Right lobe of liver (tissue), 6 donors: ENCODE data around the gene PSMC3IP. TPM values are rescaled to one million over a fixed set of nuclear protein-coding genes. Genes with fewer than 3 reads are reported as not detected.
"Not testable (repeated sequence)": the region's sequence is repeated elsewhere in the genome, so short reads cannot be mapped to it uniquely, and the experiment has no call there.

ENCODE experiments used
- ATAC-seq, 4 donors: fragments of 200-7000 bp; cut with Tn5 transposase; one replicate each; pipeline ENCODE4 v1.9.1; 2020; ENCODE audit warnings: mild to moderate bottlenecking in 4 of 4, moderate library complexity in 4 of 4
- DNase-seq, 3 donors: peaks; one replicate each; pipeline ENCODE4 v3.0.0-alpha.2; 2020
- H3K27ac ChIP-seq, 3 donors: fragments of 200-600 bp; one replicate each; pipeline ENCODE4 v1.8.0; 2022
- H3K27me3 ChIP-seq, 2 donors: fragments of 200-600 bp; one replicate each; pipeline ENCODE4 v1.8.0; 2022
- H3K36me3 ChIP-seq, 4 donors: fragments of 200-600 bp; sonication (generic) in 1 of 4; one replicate each; pipeline versions ENCODE4 v1.5.1 to v1.8.0; 2017 to 2022; ENCODE audit warnings: control low read depth in 1 of 4
- H3K4me1 ChIP-seq, 4 donors: fragments of 200-600 bp; sonication (generic) in 1 of 4; one replicate each; pipeline versions ENCODE4 v1.5.1 to v1.8.0; 2017 to 2022; ENCODE audit warnings: control low read depth in 1 of 4
- H3K4me3 ChIP-seq, 3 donors: fragments of 200-600 bp; one replicate each; pipeline ENCODE4 v1.8.0; 2022
- H3K9me3 ChIP-seq, 4 donors: fragments of 200-600 bp; sonication (generic) in 1 of 4; one replicate each; pipeline versions ENCODE4 v1.5.1 to v1.8.0; 2017 to 2022; ENCODE audit warnings: control low read depth in 1 of 4
- CTCF ChIP-seq, 4 donors: fragments of 200-600 bp in 3 of 4; fragments of 450-650 bp in 1 of 4; IDR thresholded peaks; one replicate each; pipeline versions ENCODE4 v1.5.1 to v1.8.0; 2016 to 2022; ENCODE audit warnings: antibody characterized with exemption in 4 of 4, mild to moderate bottlenecking in 2 of 4
- POLR2A ChIP-seq: fragments of 450-650 bp; IDR thresholded peaks from one replicate; pipeline ENCODE4 v1.6.1; 2017; ENCODE audit warnings: antibody characterized with exemption, mild to moderate bottlenecking
- WGBS: methylation state at CpG from one replicate; pipeline ENCODE4 v1.1.6; 2018; ENCODE audit warnings: low coverage, low lambda C conversion rate; ENCODE audit not compliant: insufficient coverage; ENCODE audit errors: missing lambda C conversion rate; 5-methylcytosine and 5-hydroxymethylcytosine counted together
- intact Hi-C, 2 donors: fragments of 100-400 bp; cut with DNase I; formaldehyde crosslinking; loops; one replicate each; pipeline versions ENCODE4 v1.11.2 to v1.14.1; 2022
- long read RNA-seq: library from polyadenylated mRNA; unstranded; transcript quantifications from one replicate; pipeline ENCODE4 v2.0.0, GENCODE V29; 2019
- total RNA-seq, 6 experiments: library from RNA; depleted of rRNA in 2 of 6; stranded (reverse); fragments of >200 nt in 2 of 6; fragmentation: NEBNext Ultra II Directional in 3 of 6; extraction: Animal tissue kit (Norgen Biotek cat#: 25700) in 3 of 6; gene quantifications; one replicate each; pipeline versions ENCODE4 v1.1.0 to v1.2.4, GENCODE V29; 2016 to 2023
- donor health status: DM: no; HTN: yes; CAD: no.
- donor health status: DM: no; HTN: no; CAD: no.
- donor health status: DM: no; HTN: no; CAD: no.
- donor health status: DM: no; HTN: yes; CAD: no.
- donor health status: DM: no; HTN: yes; CAD: no.

The PSMC3IP gene
- total RNA-seq, result 1 to 10 TPM in 2 of 6 experiments, under 1 TPM in 4; 0.26 to 2.4 (median 0.76) TPM
- long read RNA-seq, partial matches to known transcripts, result 0 of 2 reads
- long read RNA-seq, other reads (novel, unspliced or antisense), result 1 of 2 reads

GRCh38 chr17:42577532-42578281, at the start of gene PSMC3IP:
TSS of gene PSMC3IP (minus strand) at chr17:42577729. CDS start at chr17:42577686, 43 bp downstream.
- H3K4me1 ChIP-seq, result peaks cover 0 to 15% (median 6%) of the 10 kb centered on the region in 4 donors

GRCh38 chr17:42623732-42624596, 46.4 kb upstream of the PSMC3IP start:
- Histone ChIP-seq H3K36me3 (no peaks in the 10 kb centered on the region), H3K4me3 (no peak overlapping the region), H3K9me3 (no peaks in the 10 kb centered on the region), H3K4me1 (peaks cover 0 to under 1% (median 0%) of the 10 kb centered on the region in 4 donors), H3K27ac (no peak overlapping the region), H3K27me3 (no peaks in the 10 kb centered on the region)
- TF ChIP-seq POLR2A (no peak), CTCF (IDR thresholded peaks at IDR 0.05) (no peak)
- ATAC-seq (peak in 1 of 4 donors; percentile 57), DNase-seq (no peak)
- 89% methylated on average over 7 of the region's 7 CpGs for WGBS
- intact Hi-C loops, result no loop called here

More at GRCh38 chr17:42577532-42578281, at the start of gene PSMC3IP:
- WGBS, result 0% methylated on average over 18 of the region's 52 CpGs
- TF ChIP-seq CTCF (IDR thresholded peaks at IDR 0.05) (peak; percentile 7 to 40 (median 20)), POLR2A (peak; percentile 64)
- peak within 1 kb of the TSS; percentile 37 to 85 (median 81) for H3K27ac ChIP-seq
- no peaks in the 10 kb centered on the region for H3K9me3 ChIP-seq
- H3K27me3 ChIP-seq, result no peaks in the 10 kb centered on the region
- H3K36me3 ChIP-seq, result peaks cover 9 to 38% (median 20%) of the 10 kb centered on the region in 4 donors
- peak; percentile 96 to 97 (median 97) for DNase-seq
- ATAC-seq, result peak; percentile 93 to 97 (median 94)
- intact Hi-C loops, result no loop called here
- peak within 1 kb of the TSS; percentile 67 to 90 (median 80) for H3K4me3 ChIP-seq

DNA sequence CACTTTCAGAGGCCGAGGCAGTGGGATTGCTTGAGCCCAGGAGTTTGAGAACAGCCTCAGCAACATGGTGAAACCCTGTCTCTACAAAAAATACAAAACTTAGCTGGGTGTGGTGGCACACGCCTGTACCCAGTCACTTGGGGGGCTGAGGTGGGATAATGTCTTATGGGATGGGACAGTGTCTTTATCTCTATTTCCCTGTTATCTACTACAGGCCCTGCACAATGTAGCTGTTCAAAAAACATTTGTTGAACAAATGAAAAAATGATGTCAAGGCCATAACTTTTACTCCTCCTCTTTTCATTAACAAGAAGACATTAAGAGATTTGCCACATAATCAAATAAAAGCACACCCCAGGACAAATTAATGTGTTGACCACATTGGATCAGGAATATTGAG, 45.7 kb upstream of the PSMC3IP start:
- WGBS, result 94% methylated on average over 2 of the region's 2 CpGs
- no peak for DNase-seq

GRCh38 chr17:42621987-42622386, 44.5 kb upstream of the PSMC3IP start:
- H3K4me1 ChIP-seq, H3K4me3 ChIP-seq, DNase-seq, H3K9me3 ChIP-seq, ATAC-seq, H3K27ac ChIP-seq, H3K27me3 ChIP-seq, H3K36me3 ChIP-seq, intact Hi-C loops: not testable (repeated sequence)
- WGBS, result 80% methylated on average over 3 of the region's 3 CpGs

More for the DNA sequence above, 45.7 kb upstream of the PSMC3IP start:
- TF ChIP-seq CTCF (IDR thresholded peaks at IDR 0.05), result no peak
- no peak for TF ChIP-seq POLR2A
- Histone ChIP-seq H3K27me3 (no peaks in the 10 kb centered on the region), H3K27ac (no peak overlapping the region), H3K4me3 (no peak overlapping the region), H3K36me3 (no peaks in the 10 kb centered on the region), H3K9me3 (no peaks in the 10 kb centered on the region), H3K4me1 (peaks cover 0 to 8% (median 0%) of the 10 kb centered on the region in 4 donors)
- ATAC-seq, result no peak
- intact Hi-C loops, result no loop called here
